Activated CD4-positive, alpha-beta T cell treated with anti-CD3 and anti-CD28 coated beads, Interleukin-2, amount 50 U/mL, for 4 hours (primary cell): ENCODE measurements around the gene PYGM.

Experiments
- DNase-seq, 2 experiments: peaks; one replicate each; pipeline ENCODE4 v3.0.0-alpha.2; 2020

Gene PYGM

DNA sequence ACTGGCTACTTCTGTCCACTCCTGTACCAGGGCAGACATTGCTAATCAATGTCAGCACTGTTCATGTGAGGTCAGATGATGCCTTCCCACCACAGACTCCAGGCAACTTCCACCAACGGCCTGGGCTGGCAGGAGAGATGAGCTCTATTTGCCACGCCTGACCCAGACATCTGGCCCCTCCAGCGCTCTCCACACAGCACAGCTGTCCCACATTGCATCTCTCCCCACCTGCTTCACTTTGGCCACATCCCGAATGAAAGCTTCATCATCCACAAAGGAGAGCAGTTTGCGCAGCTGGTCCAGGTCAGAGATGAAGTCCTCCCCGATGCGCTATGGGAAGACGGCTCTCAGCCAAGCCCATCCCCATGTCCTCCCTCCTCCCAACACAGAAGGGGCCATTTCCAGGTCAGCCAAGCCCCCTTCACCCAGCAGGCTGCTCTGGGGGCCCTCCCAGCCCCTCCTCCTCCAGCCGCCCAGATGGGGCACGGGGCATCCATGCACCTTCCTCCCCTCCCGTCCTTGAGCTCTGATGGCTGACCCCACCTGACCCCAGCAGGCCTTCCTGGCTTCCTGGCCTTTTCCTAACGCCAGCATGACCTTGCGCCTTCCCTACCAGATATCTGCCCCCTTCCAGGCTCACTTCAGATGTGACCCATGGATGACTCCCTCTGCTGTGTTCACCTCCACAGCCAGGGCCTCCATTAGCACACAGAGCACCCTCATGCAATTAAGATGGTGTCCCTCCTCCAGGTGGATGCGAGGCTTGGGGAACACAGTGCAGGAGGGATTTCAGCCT lies 7.4 kb downstream of the PYGM start:
- DNase-seq: no peak

DNA sequence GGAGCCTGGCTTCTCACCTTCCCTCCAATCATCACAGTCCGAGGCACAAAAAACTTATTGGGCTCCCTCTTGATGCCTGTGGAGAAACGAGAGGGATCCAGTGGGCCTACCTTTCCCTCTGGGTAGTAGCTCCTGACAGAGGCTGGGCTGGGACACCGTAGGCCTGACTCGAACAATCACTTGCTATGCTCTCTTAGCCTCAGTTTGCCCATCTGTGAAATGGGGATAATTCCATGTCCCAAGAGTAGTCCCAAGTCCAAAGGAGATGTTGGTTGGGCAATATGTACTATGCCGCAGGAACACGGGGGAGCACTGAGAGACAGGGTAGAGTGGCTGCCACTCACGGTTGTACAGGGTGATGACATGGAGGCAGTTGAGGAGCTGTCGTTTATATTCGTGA lies 8.2 kb downstream of the PYGM start:
- no peak for DNase-seq

DNA sequence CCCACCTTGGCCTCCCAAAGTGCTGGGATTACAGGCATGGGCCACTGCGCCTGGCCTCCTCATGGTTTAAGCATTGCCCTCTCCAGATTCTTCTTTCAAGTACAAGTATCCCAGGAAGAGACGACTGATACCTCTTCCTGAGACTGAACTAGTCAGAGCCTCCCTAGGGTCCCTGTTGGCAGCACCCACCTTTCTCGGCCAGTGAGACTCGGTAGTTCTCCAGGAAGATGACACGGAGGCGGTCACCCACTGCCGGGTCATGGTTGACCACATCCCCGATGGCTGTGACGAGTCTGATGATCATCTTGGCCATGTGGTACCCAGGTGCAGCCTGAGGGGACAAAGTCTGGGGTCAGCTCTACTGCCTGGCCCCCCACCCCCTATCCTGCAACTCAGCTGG lies 8.6 kb downstream of the PYGM start:
- no peak for DNase-seq

- no peak for DNase-seq
These were observed 9.3 kb downstream of the PYGM start for GRCh38 chr11:64750361-64751054.

DNA sequence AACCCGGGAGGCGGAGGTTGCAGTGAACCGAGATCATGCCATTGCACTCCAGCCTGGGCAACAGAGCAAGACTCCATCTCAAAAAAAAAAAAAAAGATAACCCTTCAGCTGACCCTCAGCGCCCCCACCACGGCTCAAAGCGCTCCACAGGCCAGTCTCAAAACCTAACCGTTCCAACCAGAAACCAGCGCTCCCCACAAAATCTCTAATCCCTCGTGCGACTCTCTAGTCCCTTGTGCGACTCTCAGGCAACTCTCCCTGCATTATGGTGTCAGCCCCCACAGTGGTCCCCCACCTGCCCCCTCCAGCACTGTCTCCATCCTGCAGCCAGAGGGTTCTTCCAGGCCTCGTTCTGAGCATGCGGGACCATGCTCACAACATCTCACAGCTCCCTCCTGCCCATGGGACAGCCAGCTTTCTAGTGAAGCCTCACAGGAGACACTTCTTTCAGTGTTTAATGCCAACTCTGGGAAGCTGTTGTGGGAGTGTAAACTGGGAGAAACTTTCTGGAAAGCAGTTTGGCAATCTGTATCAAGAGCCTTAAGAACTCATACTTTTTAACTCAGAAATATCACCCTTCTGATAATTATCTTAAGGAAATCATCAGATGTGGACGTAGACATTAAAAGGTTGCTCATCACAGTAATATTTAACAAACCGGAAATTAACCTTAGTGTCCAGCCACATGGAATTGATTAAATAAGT lies 11.7 kb downstream of the PYGM start:
- no peak for DNase-seq

DNA sequence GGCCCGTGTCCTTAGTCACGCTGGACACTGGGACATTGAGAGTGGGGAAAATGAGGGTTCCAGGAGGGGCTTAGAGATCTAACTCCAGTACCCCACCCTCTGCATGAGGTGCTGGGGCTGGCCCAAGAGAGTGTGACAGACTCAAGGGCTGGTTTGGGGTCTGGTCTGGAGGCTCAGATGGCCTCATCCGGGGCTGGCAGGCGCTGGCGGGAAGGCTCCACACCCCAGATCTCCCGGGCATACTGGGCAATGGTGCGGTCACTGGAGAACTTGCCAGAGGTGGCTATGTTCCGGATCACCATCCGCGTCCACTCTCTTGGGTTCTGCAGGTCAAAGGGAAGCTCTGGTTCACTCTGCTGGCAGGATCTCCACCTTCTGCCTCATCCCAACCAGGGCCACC lies 13.3 kb downstream of the PYGM start:
- DNase-seq: no peak

DNA sequence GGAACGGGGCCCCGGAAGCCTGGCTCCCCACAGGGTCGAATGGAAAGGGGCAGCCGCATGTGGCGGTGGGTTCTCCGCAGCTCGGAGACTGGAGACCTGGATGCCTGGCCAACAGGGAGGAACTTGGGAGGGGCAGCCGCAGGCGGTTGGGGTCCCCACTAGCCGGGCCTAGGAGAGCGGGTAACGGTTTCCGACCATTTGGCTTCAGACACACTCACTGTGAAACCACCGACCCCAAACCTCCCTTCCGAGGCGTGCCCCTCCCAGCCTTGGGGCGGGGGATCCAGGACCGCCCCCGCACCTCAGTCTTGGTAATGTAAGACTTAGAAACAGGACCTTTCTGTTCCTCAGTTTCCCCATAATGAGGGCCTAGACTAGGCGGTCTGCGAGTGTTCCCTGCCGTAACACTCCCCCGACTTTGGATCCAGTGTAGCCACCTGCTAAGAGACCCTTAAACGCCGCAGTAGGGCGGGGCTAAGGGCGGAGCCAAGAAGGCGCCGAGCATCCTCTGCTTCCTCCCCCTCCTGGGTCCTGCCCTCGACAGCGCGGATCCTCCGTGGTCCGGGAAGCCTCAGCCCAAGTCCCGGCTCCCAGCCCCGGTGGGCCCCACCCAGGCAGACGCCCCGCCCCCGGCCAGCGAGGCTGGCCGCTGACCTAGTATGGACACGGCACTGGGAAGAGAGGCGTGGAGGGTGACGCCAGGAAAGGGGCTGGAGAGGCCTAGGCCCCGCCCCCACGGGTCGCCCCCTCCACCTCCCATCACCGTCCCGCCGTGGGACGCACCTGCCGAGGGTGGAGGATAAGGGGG lies 14.0 kb downstream of the PYGM start:
- peak; percentile 66 to 67 for DNase-seq

GRCh38 chr11:64745189-64745520 lies 14.6 kb downstream of the PYGM start:
- peak; percentile 52 to 56 for DNase-seq

DNA sequence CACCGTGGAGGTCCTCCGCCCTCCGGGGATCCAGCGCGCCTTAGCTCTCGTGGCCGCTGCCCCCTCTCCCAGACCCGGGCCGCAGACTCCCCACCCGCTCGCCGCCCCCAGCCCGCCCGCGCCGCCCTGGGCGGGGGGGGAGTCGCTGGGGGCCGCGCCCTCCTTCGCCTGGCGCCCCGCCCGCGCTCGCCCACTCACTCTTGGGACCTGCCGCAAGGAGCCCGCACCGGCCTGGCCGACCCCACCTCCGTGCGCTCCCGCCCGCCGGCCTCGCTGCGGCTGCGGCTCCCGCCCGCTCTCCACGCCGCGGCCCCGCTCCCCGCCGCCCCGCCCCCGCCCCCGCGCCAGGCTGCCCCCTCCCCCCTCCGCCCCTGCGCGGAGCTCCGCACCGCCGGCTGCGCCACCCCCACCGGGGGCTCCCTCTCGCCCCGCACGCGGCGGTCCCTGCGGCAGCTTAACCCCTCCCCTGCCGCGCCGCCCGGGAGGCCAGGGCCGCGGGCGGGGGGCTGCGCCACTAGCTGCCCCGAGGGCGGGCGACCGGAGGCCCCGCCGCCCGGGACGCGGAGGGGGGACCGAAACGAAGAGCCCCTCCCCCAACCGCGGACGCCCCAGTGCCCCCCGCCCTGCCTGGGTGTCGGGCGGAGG lies 15.1 kb downstream of the PYGM start:
- DNase-seq: no peak

DNA sequence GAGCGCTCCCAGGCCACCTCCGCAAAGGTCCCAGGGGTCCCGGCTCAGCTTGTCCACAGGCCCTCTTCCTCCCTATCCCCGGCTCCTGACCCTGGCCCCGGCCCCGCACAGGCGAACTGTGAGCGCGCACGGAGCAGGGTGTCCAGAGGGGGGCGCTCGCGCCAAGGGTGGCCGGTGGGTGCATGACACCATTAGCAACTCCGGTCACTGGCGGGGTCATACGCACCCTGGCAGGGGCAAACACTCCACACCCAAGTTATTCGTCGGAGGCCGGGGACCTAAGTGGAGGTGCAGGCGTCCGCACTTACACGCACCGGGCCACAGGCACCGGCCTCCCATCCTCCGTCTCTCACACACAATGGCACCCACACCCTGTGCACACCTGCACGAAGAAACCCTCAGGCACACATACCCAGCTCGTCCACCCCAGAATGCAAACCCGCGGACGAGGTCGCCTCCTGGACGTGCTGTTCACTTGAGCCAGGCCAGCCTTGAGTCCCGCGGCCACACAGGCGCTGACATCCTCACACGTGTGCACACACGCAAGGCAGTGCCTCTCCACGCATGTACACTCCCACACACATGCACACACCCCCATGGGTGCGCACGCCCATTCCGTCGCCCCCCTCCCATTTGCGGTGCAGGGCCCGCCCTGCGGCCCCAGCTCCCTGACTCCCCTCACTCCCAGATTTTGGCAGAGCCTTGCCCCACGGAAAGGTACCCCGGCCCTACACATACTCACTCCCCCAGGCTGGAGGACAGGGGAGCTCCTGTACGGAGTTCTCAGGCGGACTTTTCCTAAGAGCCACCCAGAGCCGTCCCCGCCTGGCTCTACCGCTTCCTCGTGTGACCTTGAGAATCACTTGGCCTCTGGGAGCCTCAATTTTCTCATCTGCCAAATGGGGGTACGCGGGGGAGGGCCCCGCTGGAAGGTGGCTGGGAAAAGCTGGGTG lies 15.9 kb downstream of the PYGM start, which contains the start of gene RASGRP2:
TSS of gene RASGRP2 (minus strand) at position 552 of the 953 bp plus-strand sequence. CDS start 1,276 bp downstream, outside the sequence.
- DNase-seq: peak; percentile 74 to 77

DNA sequence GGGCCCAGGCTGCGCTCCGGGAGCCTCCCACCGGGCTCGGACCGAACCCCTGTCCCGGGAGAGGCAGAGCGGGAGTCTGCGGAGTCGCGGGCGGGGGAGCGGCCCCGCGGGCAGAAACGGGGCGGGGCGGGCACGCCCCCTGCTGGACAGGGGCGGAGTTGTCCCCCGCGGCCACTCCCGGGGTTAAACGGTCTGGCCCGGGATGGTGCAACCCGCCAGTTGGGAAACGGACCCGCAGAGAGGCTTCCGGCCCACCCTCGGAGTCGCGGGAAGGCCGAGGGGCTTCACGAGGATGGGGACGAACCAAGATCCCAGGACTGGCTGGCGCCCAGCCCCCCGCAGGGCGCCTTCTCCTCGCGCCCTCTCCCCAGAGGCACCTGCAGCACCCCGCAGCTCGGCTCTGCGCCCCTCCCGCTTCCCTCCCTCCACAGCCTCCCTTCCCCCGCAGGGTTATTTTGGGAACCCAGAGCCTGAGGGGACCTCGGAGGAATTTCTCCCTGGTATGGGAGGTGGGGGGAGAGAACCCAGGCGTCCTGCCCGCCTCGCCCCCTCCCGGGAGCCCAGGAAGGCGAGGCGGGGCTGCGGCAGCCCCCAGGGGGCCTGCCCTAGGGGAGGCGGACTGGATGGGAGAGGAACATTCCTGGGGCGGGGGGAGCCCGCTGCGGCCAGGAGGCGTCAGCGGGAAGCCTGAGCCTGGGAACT lies 16.7 kb downstream of the PYGM start:
- DNase-seq: peak; percentile 60 to 62

GRCh38 chr11:64742087-64742888 lies 17.5 kb downstream of the PYGM start:
- no peak for DNase-seq

- DNase-seq: no peak
These were observed 18.2 kb downstream of the PYGM start for GRCh38 chr11:64741375-64742086.

DNA sequence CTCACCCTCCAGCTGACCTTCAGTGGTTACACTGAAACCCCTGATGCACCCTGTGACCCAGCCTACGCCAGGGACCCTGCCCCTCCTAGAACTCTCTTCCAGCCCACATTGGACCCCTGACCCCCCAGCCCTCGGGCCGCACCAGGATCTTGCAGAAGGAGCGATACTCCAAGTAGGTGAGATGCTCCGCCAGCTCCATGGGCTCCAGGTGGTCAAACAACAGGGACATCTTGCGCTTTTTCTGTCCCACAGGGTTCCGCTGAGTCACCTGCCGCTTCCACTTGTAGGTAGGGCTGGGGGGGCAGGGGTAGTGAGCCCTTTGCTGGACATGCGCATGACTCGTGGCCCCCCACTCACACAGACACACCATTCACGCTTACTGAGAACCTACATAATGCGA lies 19.9 kb downstream of the PYGM start:
- DNase-seq: no peak

DNA sequence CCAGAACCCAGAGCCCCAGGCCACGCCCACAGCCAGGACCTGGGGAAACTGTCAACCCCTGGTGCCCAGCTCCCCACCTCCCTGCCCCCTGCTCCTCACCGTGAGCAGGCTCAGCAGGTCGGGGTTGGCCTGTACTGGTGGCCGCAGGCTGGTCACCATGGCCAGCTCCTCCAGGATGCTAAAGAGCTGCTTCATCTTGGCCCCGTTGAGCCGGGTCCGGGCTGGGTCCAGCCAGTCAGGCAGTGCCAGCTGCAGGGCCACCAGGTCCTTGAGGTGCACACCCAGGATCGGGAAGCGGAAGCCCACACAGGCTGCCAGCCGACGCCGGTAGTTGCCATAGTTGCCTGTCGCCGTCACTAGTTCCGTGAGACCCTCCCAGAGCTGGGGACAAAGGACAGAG lies 23.1 kb downstream of the PYGM start:
- no peak for DNase-seq

- DNase-seq: no peak
These were observed 24.0 kb downstream of the PYGM start for GRCh38 chr11:64735725-64736259.

- no peak for DNase-seq
These were observed 24.7 kb downstream of the PYGM start for GRCh38 chr11:64734811-64735724.

- DNase-seq: no peak
These were observed 28.2 kb downstream of the PYGM start for GRCh38 chr11:64731601-64732000.
